COR-L47 (cell line): Measurements from ENCODE around the gene DSTN.
"Not testable (repeated sequence)": the region's sequence is repeated elsewhere in the genome, so short reads cannot be mapped to it uniquely, and the experiment has no call there.

Experiments
- DNase-seq: peaks from one replicate; lab custom pipeline; 2025; lab: John Stamatoyannopoulos, UW

DSTN gene

DNA sequence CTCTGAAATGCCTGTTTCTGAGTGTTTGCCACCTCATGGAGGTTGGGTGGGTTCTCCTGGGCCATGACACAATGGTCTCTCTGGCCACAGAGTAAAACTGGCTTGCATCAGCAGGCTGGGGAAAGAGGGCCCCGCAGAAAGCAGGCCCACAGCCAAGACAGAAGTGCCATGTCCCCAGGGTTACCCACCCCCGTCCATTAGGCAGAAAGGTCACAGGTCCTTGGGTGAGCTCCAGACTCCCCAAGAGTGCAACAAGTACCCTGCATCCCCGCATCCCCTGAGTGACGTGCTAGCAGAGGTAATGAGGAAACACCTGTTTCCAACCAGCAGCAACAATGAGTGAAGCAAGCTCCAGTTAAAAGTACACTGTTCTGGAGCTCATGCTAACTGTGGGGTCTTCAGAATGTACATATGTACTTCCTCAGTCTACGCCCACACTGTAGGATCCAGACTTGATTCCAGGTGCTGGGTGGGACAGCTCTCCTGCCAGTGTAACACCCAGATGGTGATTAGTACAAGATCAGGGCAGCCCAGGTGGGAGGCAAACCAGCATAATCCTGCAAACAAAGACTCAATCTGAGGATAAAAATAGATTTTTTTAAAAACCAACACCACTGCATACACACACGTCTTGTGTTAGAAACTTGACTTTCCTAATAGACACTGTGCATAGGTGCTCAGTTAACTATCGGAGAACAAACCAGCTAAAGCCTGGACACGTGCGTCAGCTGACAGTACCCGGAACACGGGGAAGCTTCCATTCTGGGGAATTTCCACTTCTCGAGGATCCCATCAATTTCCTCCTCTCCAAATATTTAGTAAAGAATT lies 80.6 kb downstream of the DSTN start:
- DNase-seq, result no peak

DNA sequence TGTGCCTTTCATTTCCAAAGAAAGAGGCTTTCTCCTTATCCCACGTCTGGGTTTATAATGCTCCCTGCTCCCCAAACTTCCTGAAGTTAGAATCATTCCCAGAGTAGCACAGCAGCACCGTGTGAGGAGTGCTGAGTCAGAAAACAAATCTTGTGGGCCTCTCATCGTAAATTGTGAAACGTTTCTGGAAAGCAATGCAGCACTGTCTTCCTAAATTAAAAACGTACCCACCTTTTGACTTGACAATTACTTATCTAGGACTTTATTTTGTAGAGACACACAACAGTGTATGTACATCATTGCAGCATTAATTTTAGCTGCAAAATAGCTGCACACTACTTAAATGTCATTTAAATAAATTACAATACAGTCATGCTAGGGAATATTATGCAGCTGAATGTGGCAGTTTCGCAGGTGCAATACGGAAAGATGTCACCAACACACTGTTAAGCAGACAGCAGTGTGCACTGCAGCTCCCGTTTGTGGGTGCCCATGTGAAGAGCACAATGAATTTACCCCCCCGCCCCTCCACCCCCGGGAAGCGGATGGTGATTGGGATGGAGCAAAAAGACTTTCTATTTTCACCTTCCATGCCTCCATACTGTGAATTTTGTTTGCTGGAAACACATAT lies 81.4 kb downstream of the DSTN start:
- no peak for DNase-seq

DNA sequence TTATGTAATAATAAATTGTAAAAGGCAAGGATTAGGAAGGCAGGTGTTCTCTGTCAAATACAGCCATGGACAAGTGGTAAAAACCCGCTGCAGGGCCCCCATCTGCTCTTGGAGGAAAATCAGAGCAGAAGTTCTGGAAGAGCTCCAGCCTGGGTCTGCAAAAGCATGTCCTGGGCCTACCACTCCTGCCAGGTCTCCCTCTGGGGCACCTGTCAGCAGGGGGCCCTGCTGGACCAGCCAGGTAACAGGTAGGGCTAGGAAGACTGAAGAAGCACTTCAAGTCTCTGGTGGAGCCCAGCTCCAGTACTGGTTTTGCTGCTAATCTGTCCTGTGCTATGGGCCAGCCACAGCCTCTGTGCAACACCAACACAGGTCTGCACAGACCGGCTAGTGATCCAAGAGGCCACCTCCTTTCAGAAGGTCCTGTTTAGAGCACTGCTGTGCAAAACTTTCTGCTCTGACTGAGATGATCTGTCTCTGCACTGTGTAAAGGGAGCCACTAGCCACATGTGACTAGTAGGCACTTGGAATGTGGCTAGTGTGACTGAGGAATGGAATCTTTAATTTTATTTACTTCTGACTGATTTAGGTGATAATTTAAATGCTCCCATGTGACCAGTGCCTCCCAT lies 82.0 kb downstream of the DSTN start:
- no peak for DNase-seq

DNA sequence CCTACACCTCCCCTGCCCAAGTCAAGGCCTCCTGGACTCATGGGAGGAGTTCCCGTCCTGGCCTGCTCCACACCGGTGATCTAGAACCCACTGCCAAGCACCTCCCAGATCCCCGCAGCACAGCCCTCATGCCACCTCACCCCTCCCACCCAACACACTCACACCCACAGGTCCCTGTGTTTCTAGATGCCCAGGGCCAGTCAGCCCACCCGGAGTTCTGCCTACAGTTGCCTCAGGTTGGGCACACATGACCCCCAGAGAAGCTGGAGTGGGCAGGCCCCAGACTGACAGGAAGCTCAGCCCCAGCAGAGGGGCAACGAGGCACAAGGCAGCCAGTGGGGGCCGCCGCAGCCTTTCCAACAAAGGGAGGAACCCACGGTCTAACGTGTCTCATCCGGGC lies 82.5 kb downstream of the DSTN start:
- no peak for DNase-seq

DNA sequence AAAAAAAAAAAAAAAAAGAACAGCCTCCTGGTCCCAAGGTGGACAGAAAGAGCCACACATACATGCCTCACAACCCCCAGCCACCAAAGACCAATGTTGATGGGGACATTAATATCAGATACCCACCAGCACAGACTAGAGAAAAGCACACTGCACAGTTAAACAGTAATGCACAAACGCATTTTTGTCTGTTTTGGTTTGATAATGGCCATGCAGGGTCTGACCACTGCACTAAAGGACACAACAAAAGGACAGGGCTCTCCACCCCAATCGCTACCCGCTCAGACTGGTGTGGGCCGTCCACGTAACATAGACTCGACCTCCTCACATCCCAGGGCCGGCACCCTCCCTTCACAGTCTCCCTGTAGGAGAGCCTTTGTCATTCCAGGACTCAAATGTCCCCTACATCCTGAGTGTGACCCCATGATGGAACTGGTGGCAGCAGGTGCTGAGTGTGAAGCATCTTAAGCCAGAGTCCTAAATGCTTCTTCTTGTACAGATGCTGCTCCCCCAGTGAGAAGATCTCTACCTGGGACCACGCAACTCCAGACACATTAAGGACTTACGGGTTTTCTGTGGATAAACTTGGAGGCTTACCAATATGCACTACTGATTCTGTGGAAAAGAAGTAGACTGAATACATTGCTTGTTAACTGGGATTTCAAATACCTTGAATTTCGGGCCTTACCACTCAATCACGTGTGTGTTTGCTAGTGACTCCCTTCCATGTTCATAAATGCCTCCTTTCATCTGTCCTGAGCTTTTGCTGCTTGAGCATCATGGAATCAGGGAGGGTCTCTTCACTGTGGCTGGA lies 84.2 kb downstream of the DSTN start:
- DNase-seq, result no peak

DNA sequence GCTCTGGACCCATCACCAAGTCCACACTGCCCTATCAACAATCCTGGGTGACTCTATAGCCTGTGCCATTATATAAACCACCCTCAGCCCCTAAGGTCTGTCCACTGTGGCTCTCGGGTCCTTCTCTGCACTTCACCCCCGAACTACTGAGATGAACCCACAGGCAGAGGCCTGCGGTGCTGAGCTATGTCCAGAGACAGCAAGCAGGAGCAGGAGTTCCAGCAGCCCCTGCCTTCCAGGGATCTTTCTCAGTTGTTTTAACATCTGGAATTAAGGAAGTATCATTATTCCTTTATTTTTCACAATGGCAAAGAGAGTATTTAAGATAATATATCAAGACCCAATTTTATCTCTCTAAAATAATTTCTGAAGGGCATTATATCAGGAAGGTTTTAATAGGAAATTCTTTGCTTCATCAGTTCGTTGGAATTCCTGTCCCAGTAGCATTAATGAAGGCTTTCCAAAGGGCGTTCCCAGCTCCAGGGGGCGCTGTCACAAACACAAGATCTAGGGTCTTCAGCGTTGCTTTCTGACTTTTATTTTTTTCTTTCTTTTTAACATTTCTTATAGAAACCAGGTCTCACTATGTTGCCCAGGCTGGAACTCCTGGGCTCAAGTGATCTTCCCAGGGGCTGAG lies 84.9 kb downstream of the DSTN start:
- DNase-seq, result no peak

DNA sequence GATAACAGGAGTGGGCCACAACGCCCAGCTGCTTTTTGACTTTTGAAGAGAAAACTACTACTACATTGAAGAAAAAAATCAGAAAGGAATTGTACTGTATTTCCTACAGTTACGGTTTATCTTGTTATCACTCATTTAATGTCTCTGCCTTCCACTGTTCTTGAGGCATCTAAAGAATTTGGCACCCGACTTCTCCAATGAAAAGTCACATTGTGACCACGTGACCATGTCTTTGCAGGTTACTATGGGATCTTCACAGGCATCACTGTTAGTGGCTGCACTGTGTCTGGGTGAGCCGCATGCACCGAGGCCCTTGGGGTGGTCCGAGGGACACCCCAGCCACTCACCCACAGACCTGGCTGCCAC lies 85.4 kb downstream of the DSTN start:
- no peak for DNase-seq

DNA sequence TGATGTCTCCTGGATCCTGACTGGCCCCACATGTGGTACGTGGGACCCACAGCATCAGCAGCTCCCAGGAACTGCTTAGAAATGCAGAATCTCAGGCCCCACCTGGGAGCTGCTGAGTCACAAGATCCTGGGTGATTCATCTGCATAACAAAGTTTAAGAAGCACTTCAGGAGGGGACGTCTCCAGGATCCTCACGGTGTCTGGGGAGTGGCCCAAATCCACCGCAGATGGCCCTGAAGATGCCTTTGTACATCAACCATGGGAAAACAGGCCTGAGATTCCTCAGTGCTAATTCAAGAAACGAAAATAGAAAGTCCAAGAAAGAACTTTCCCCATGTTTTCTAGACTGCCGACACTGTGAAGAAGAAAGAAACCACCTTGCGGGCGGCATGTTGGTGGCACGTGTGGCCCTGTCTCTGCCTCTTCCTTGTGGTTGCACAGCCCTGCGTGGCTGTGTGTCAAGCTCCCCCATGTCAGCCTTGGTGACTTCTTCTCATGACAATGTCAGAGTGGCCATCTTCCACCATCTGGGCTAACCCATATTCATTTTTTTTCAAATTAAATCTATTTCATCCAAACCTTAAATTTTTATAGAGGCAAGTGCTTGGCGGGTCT lies 86.1 kb downstream of the DSTN start:
- no peak for DNase-seq

DNA sequence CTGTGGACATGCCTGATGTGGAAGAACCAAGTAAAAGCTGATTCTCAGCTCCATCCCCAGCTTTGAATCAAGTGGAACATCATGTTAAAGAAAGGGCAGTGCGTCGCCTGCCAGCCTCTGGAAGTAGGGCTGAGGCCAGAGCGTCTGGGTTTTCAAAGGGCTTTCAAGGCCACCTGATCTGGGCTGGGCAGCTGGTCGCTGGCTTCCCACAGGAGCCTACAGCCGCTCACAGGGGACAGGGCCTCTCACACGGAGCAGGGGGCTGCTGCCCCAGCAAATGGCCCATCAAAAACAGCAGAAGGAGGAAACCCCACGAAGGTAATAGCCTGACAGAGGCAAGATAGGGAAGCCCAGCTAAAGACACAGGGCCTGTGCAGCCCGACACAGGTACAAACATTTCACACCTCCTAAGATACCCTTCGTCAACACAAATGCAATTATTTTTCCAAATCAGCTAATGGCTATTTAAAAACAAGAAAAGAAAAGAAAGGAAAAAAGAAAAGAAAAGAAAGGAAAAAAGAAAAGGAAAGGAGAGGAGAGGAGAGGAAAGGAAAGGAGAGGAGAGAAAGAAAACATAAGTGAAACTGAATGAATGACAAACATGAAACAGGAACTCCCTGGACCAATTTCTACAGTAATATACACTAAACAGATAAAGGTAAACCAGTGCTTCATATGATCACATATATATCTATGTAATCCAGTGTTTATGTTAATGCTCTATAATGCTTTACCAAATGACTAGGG lies 87.4 kb downstream of the DSTN start:
- no peak for DNase-seq

DNA sequence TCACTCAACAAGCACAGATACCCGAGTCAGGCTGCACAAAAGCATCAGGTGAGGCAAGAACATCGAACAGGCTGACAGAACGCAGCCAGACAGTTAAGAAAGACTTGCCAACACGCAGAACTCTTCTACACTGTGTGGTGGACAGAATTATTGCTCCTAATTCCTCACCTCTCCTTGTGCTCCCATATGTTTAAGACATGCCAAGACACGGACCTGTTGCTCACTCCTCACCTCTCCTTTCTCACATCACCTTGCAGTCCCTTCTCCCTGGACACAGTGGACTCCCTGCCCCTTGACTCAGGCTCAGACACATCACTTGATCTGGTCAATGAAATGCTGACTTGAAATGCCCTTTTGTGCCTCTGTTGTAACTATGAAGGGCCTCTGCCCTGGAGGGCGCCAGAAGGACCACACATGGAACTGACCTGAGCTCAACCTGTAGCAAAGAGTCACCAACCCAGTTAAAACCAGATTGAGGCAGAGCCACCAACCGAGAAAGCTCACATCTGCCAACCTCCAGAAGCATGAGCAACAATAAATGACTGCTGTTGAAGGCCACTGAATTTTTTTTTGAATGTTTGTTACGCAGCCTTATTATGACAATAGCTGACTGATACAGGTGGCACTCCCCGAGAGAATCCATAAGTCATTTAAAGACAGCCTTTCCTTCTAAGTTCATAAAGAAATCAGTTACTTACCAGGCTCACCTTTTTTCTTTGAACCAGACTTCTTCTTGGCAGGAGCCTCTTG lies 88.2 kb downstream of the DSTN start:
- DNase-seq, result no peak

DNA sequence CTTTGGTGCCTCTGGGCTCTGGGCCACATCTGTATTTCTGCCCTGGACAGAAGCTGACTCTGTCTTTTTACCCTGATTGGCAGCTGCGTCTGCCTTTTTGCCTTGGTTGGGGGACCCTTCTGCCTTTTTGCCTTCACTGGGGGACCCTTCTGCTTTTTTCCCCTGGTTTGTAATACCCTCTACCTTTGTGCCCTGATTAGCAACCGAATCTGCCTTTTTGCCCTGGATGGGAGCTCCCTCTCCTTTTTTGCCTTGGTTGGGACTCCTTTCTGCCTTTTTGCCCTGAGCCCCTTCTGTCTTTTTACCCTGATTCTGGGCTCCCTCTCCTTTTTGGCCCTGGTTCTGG lies 88.7 kb downstream of the DSTN start:
- no peak for DNase-seq

DNA sequence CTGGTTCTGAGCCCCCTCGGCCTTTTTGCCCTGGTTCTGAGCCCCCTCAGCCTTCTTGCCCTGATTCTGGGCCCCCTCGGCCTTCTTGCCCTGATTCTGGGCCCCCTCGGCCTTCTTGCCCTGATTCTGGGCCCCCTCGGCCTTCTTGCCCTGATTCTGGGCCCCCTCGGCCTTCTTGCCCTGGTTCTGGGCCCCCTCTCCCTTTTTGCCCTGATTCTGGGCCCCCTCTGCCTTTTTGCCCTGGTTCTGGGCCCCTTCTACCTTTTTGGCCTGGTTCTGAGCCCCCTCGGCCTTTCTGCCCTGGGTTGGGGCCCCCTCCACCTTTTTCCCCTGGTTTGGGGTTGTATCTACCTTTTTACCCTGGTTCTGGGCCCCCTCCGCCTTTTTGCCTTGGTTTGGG lies 89.5 kb downstream of the DSTN start:
- not testable (repeated sequence) for DNase-seq
